Breast epithelium (tissue), 3 donors: Measurements from ENCODE around the gene RBFOX1.

ENCODE experiments used
- POLR2A ChIP-seq: fragments of 450-650 bp; IDR thresholded peaks from one replicate; pipeline ENCODE4 v1.6.1; 2016; ENCODE audit warnings: antibody characterized with exemption, mild to moderate bottlenecking, moderate library complexity
- TF ChIP-seq, protein P1 (sequence below), 3 donors: fragments of 450-650 bp; IDR thresholded peaks; one replicate each; pipeline ENCODE4 v1.5.1; 2016 to 2017; ENCODE audit warnings: antibody characterized with exemption in 3 of 3, mild to moderate bottlenecking in 3 of 3, moderate library complexity in 3 of 3

DNA sequence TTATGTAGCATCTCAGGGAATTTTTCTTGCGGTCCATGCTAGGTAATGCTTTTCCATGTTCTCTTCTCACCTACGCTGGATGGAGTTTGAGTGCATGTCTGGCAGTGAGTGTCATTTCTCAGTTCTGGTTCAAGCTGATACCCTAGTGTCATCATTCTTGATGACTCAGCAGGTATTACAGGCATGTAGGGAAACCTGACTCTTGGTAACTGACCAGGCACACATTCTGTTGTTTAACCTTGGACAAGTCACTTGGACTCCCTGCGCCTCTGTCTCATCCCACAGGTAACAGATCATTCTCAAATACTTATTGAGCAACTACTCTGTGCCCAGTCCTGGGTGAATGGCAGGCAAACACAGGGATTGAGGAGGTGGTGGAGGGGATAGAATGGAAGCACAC is 6.8 kb upstream of the RBFOX1 start:
- TF ChIP-seq, protein P1, sequence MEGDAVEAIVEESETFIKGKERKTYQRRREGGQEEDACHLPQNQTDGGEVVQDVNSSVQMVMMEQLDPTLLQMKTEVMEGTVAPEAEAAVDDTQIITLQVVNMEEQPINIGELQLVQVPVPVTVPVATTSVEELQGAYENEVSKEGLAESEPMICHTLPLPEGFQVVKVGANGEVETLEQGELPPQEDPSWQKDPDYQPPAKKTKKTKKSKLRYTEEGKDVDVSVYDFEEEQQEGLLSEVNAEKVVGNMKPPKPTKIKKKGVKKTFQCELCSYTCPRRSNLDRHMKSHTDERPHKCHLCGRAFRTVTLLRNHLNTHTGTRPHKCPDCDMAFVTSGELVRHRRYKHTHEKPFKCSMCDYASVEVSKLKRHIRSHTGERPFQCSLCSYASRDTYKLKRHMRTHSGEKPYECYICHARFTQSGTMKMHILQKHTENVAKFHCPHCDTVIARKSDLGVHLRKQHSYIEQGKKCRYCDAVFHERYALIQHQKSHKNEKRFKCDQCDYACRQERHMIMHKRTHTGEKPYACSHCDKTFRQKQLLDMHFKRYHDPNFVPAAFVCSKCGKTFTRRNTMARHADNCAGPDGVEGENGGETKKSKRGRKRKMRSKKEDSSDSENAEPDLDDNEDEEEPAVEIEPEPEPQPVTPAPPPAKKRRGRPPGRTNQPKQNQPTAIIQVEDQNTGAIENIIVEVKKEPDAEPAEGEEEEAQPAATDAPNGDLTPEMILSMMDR (IDR thresholded peaks at IDR 0.05): no peak
- no peak for TF ChIP-seq POLR2A
